NCI-H524 (cell line): ENCODE results near the gene EXOC4.

ENCODE experiments used
- DNase-seq, 2 experiments: peaks; one replicate each; lab custom pipeline; 2025; lab: John Stamatoyannopoulos, UW

The EXOC4 gene

DNA sequence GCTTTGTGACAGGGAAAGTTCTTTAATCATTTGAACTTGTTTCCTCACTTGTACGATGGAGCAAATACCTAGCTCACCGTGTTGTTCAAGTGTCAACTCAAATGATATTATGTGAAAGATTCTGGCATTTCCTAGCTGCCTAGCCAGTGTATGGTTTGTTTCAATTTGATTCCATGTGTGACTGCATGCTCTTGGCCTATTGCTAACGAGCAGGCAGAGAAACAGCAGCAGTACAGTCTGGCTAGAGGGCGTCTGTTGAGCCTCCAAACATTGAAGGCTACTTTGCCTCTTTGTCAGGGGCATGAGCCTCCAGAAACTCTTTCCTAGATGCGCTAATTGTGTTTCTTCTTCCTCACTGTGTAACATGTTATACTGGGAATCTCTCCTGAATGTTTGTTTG lies 417.4 kb downstream of the EXOC4 start:
- DNase-seq, result no peak

DNA sequence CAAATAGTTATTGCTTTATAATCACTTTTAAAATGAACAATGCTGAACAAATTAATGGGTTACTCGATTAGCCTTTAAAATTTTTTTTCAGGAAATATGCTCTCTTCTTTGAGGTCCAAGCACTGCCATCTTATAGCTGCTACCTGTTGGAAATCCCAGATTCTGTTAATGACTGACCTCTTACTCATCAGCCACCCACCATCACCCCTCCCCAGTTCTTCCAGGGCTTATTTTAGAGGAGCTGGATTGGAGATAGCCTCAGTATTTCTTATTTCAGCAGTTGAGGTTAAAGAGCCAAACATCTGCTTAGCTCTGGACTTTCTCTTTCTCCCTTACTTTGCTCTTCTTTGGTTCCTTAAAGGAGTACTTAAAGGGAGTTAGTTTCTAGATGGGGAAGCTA lies 420.0 kb downstream of the EXOC4 start:
- DNase-seq, result no peak

- no peak for DNase-seq
Measured at GRCh38 chr7:133674079-133674763, 421.3 kb downstream of the EXOC4 start.

DNA sequence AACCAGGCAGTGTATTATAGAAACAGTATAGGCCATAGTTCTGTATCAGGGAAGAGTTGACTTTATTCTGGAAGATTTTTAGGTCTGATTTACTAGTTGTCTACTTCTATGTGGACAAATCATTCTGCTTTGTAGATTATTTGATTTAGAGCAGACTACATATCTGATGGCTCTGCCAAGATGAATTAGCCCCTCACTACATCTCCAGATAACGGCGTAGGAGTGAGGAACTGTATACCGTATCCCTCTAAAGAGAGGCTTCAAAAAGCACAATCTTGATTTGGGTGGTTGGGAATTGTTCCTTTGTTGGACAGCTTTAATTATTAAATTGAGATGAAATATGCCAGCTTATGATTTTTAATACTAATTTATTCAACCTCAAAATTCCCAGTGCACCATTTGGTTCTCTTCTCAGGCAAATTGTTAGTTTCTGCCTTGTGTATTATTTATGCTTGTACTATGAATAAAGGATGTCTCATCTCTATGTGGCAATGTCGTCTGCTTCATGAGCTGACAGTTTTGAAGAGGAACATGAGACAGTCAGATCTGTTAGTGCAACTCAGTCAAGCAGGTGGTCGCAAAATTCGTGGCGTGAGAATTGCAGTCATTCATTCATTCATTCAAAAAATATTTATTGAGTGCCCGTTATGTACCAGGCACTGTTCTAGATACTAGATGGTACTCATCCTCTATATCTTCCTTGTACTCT lies 422.8 kb downstream of the EXOC4 start:
- no peak for DNase-seq

- no peak for DNase-seq
Measured at GRCh38 chr7:133676805-133677370, 424.0 kb downstream of the EXOC4 start.

DNA sequence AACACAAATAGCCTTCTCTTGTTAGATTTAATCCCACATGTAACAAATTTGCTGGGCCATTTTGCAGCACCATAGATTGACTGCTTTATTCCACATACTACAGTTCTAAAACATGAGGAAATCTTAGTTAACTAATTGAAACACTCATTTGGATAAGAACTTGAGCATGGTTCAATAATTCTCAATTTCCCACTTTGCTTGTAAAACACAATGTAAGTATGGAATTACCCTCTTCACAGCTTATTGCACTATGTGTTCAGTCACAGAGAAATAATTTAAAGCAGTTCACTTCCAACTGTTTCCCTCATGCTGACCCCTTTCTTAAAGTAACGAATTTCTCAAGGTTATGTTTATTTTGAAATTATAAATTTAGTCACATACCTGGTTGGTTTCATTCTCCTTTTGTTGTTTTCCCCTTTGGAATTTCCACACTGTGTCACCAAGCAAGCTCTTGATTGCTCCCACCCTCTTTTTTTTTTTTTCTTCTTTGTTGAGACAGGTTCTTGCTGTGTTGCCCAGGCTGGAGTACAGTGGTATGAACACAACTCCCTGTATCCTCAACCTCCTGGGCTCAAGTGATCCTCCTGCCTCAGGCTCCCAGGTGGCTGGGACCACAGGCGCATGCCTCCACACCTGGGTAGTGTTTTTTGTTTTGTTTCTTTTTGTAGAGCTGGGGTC lies 425.4 kb downstream of the EXOC4 start:
- DNase-seq, result no peak

- no peak for DNase-seq
Measured at GRCh38 chr7:133679977-133680376, 427.1 kb downstream of the EXOC4 start.

GRCh38 chr7:133681529-133681928 lies 428.7 kb downstream of the EXOC4 start:
- no peak for DNase-seq

- DNase-seq, result no peak
Measured at GRCh38 chr7:133682364-133683181, 429.7 kb downstream of the EXOC4 start.

GRCh38 chr7:133683182-133683454 lies 430.2 kb downstream of the EXOC4 start:
- no peak for DNase-seq

DNA sequence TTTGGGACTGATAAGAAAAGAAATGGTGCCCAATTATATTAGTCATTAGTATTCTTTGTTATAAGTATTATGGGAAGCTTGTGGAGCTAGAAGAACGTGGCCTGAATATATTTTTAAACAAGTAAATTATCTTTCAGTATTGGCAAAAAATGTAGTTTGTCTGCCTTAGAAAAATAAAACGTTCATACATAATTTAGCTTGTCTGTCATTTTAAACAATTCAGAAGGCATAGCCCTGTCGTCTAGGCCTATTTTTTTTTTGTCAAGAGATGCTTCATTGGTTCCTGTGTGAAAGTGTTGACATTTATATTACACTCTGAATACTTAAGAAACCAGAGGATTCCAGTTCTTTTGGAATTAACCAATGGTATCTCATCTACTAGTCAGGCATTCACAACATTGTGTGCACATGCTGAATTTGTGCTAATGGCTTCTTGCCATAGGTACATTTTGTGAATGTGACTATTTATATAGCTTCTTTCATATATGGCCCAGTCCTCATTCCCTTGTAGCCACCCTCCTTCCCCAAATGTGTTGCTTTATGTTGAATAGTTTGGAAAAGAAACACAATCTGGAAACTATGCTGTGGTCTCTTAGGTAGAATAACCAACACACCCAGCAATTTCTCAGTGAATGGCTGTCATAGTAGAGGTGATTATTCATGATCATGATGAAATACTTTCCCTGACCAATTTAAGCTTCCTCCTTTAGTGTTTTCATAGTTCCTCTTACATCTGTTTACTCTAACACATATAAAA lies 435.8 kb downstream of the EXOC4 start:
- DNase-seq, result no peak

DNA sequence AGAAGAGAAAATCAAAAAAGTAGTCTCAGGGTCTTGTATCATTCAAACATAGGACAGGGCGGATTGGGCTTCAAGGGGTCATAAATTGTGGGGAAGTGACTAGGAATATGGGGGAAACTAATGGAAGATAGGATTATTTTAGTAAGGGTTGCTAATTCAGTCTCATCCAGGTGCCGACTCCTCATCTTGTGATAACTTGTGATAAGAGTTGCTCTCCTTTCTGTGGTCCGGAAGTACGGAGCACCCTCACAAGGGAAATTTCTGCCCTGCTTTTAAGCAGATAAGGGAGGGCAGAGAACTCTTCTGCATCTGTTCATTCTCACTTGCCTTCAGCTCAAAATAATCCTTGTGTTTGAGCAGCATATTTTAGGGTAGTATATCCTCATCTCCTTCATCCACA lies 437.9 kb downstream of the EXOC4 start:
- DNase-seq, result no peak

- no peak for DNase-seq
Measured at GRCh38 chr7:133691727-133692610, 439.1 kb downstream of the EXOC4 start.

DNA sequence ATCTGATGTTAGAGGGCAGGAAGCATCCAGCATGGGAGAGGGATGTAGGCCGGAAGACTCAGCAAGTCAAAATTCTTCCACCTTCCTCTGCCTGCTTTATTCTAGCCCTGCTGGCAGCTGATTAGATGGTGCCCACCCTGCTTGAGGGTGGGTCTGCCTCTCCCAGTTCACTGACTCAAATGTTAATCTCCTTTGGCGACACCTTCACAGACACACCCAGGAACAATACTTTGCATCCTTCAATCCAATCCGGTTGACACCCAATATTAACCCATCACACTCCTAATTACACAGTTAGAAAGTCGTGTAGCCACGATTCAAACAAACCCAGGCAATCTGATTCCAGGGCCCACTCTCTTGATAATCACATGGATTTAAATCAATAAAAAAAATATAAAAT lies 440.4 kb downstream of the EXOC4 start:
- no peak for DNase-seq

- no peak for DNase-seq
Measured at GRCh38 chr7:133696056-133696455, 443.2 kb downstream of the EXOC4 start.

GRCh38 chr7:133697585-133697984 lies 444.7 kb downstream of the EXOC4 start:
- DNase-seq, result no peak

DNA sequence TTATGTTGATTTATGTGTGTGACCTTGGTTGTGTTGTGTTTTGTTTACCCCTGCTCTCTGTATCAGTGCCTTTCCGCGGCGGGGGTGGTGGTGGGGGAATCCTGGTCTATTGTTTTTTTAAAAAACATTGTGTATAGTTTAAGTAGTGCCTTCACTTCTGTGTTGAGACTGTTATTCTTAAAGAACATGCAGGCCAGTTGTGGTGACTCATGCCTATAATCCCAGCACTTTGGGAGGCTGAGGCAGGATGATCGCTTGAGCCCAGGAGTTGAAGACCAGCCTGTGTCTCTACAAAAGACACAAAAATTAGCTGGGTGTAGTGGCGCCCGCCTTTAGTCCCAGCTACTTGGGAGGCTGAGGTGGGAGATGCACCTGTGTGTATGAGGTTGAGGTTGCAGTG lies 445.2 kb downstream of the EXOC4 start:
- DNase-seq, result no peak

DNA sequence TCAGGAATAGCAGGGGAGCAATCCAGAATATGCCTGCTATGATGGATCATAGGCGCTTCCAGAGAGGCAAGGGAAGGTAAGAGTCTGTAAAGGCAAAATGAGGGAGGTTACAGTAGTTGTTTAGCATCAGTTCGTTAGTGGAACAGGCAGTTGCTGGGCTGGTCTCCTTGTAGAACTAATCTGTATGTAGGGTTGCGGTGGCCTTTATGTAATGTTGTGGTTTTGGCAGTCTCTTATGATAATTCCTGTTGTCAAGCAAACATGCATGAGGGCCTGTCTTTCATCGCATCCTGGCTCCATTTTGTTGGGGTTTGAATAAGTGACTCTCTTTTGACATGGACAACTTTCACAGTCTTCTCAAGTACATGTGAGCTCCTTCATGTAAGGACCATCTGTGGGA lies 446.5 kb downstream of the EXOC4 start:
- no peak for DNase-seq

GRCh38 chr7:133702078-133702477 lies 449.2 kb downstream of the EXOC4 start:
- no peak for DNase-seq

GRCh38 chr7:133702960-133703359 lies 450.1 kb downstream of the EXOC4 start:
- no peak for DNase-seq

DNA sequence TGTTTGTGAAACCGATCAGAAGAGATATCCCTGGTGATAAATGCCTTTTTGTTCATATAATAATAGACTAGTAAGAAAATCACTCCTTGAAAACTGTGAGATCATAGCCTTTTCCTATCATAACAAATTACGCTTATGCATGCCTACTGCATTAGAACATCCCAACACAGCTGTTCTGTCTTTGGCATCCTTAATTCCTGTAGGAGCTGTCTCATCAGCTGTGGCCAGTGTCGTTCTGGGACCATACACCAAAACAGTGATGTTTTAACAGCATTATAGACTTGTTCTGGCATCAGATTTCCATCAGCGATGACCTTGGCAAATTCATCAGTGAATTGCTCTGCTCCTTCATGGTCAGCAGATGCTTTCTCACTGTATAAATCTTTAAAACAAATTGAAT lies 450.7 kb downstream of the EXOC4 start:
- DNase-seq, result no peak
